ENCODE results near the gene ADAD2.
"Not testable (repeated sequence)": the region's sequence is repeated elsewhere in the genome, so short reads cannot be mapped to it uniquely, and the experiment has no call there.

Gene ADAD2

GRCh38 chr16:84196727-84197394, 5.9 kb downstream of the ADAD2 start:
- no peak for DNase-seq

GRCh38 chr16:84197466-84198128, 6.6 kb downstream of the ADAD2 start:
- no peak for DNase-seq

- no peak for DNase-seq
Observed at GRCh38 chr16:84198401-84198800, 7.4 kb downstream of the ADAD2 start.

GRCh38 chr16:84199097-84199496, 8.1 kb downstream of the ADAD2 start:
- no peak for DNase-seq

GRCh38 chr16:84199861-84200260, 8.9 kb downstream of the ADAD2 start:
- DNase-seq = no peak

- not testable (repeated sequence) for DNase-seq
Observed at GRCh38 chr16:84204551-84204950, 13.6 kb downstream of the ADAD2 start.

GRCh38 chr16:84205123-84205522, 14.2 kb downstream of the ADAD2 start:
- DNase-seq = not testable (repeated sequence)

GRCh38 chr16:84205976-84206691, 15.2 kb downstream of the ADAD2 start:
- DNase-seq = no peak

- no peak for DNase-seq
Observed at GRCh38 chr16:84207251-84207650, 16.3 kb downstream of the ADAD2 start.

GRCh38 chr16:84207879-84208278, 16.9 kb downstream of the ADAD2 start:
- DNase-seq = no peak

- no peak for DNase-seq
Observed at GRCh38 chr16:84209989-84210388, 19.0 kb downstream of the ADAD2 start.

GRCh38 chr16:84212154-84212553, 21.2 kb downstream of the ADAD2 start:
- DNase-seq = no peak

- DNase-seq = no peak
Observed at GRCh38 chr16:84212631-84213030, 21.7 kb downstream of the ADAD2 start.

GRCh38 chr16:84214451-84215066, 23.6 kb downstream of the ADAD2 start:
- no peak for DNase-seq

- no peak for DNase-seq
Observed at GRCh38 chr16:84215531-84215930, 24.6 kb downstream of the ADAD2 start.

GRCh38 chr16:84216144-84216543, 25.2 kb downstream of the ADAD2 start:
- DNase-seq = not testable (repeated sequence)

- DNase-seq = no peak
Observed at GRCh38 chr16:84218176-84218823, 27.3 kb downstream of the ADAD2 start.

GRCh38 chr16:84218956-84219355, 28.0 kb downstream of the ADAD2 start:
- DNase-seq = no peak

GRCh38 chr16:84220851-84221250, 29.9 kb downstream of the ADAD2 start:
- no peak for DNase-seq

- DNase-seq = no peak
Observed at GRCh38 chr16:84223456-84223855, 32.5 kb downstream of the ADAD2 start.

GRCh38 chr16:84224554-84224953, 33.6 kb downstream of the ADAD2 start:
- no peak for DNase-seq

GRCh38 chr16:84225126-84225525, 34.2 kb downstream of the ADAD2 start:
- no peak for DNase-seq

GRCh38 chr16:84225571-84225970, 34.6 kb downstream of the ADAD2 start:
- no peak for DNase-seq
